ENCODE measurements around the gene KRTAP5-5.
"Not testable (repeated sequence)": the region's sequence is repeated elsewhere in the genome, so short reads cannot be mapped to it uniquely, and the experiment has no call there.

KRTAP5-5 gene

DNA sequence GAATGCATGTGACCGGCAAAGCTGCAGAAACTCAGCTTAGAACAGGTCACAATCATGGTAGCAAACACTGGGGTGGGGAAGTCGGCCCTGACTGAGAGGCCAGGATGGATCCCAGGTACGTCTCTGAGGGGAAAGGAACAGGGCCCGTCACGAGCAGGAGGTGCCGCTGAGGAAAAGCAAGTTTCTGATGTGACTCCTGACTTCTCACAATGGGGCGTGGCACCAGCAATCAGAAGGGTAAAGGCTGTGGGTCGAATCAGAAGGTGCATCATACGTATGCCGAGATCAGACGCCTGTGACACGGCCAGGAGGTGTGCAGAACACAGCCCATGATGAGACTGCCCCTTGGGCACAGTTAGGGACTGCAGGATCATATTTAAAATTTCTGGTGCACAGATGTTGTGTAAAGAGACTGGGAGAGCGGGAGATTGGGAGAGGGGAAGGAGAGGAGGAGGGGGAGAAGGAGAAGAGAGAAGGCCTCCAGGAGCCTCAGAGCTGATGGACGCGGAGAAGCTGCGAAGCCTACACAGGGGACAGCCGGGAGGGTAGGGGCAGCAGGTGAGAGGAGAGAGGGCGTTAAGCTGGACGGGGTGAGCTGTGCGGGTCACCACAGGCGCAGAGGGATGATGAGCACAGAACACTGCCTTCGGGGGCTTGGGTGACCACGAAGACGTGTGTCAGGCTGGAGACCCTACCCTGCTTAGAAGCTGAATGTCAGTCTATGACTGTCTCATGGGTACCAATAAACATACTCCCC, 30.7 kb downstream of the KRTAP5-5 start:
- Histone ChIP-seq H3K9me3 (ENCODE audit: control insufficient read depth in 2 of 2, low read length in 2 of 2) (no peaks in the 10 kb centered on the region), H3K27me3 (ENCODE audit: control insufficient read depth in 1 of 2, insufficient read depth in 2 of 2, low read length in 2 of 2) (peaks cover 9 to 14% of the 10 kb centered on the region in 2 donors), H3K4me3 (ENCODE audit: low read length in 2 of 2) (no peak overlapping the region), H3K9ac (ENCODE audit: low read length in 2 of 2) (no peak overlapping the region), H3K27ac (ENCODE audit: low read length) (no peak overlapping the region), H3K36me3 (ENCODE audit: control insufficient read depth in 2 of 2, insufficient read depth in 2 of 2, low read length in 2 of 2) (no peaks in the 10 kb centered on the region), H3K4me1 (ENCODE audit: control insufficient read depth, insufficient read depth, low read length) (no peaks in the 10 kb centered on the region)

GRCh38 chr11:1661454-1662269, 32.1 kb downstream of the KRTAP5-5 start:
- H3K4me3 ChIP-seq (ENCODE audit: low read length in 2 of 2); H3K27me3 ChIP-seq (ENCODE audit: control insufficient read depth in 1 of 2, insufficient read depth in 2 of 2, low read length in 2 of 2); H3K36me3 ChIP-seq (ENCODE audit: control insufficient read depth in 2 of 2, insufficient read depth in 2 of 2, low read length in 2 of 2); H3K27ac ChIP-seq (ENCODE audit: low read length); H3K4me1 ChIP-seq (ENCODE audit: control insufficient read depth, insufficient read depth, low read length); H3K9ac ChIP-seq (ENCODE audit: low read length in 2 of 2); H3K9me3 ChIP-seq (ENCODE audit: control insufficient read depth in 2 of 2, low read length in 2 of 2): not testable (repeated sequence)

GRCh38 chr11:1662699-1663283, 33.2 kb downstream of the KRTAP5-5 start:
- H3K36me3 ChIP-seq (ENCODE audit: control insufficient read depth in 2 of 2, insufficient read depth in 2 of 2, low read length in 2 of 2) = not testable (repeated sequence)

DNA sequence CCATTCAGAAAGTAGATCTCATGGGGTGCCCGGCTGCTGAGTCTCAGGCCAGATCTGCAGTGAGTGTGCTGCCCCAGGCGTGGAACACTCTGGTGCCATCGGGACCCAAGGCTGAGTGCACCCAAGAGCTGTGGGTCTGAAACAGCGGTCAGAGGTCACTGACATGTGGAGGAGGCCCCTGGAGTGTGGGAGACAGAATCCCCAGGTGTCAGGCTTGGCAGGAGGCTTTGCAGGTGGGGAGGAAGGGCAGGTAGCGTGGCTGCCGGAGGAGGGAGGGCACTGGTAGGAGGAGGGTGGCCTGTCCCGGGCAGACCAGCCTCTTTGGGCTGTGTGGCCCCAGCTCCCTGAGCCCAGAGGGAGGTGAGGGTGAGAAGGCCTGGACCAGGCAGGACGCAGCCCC, 35.7 kb downstream of the KRTAP5-5 start:
- Histone ChIP-seq H3K9me3 (ENCODE audit: control insufficient read depth in 2 of 2, low read length in 2 of 2) (no peaks in the 10 kb centered on the region), H3K9ac (ENCODE audit: low read length in 2 of 2) (no peak overlapping the region), H3K27ac (ENCODE audit: low read length) (no peak overlapping the region), H3K4me3 (ENCODE audit: low read length in 2 of 2) (no peak overlapping the region), H3K27me3 (ENCODE audit: control insufficient read depth in 1 of 2, insufficient read depth in 2 of 2, low read length in 2 of 2) (peaks cover 8 to 15% of the 10 kb centered on the region in 2 donors), H3K4me1 (ENCODE audit: control insufficient read depth, insufficient read depth, low read length) (no peaks in the 10 kb centered on the region), H3K36me3 (ENCODE audit: control insufficient read depth in 2 of 2, insufficient read depth in 2 of 2, low read length in 2 of 2) (no peaks in the 10 kb centered on the region)

More at GRCh38 chr11:1662699-1663283, 33.2 kb downstream of the KRTAP5-5 start:
- H3K9me3 ChIP-seq (ENCODE audit: control insufficient read depth in 2 of 2, low read length in 2 of 2); H3K4me1 ChIP-seq (ENCODE audit: control insufficient read depth, insufficient read depth, low read length); H3K4me3 ChIP-seq (ENCODE audit: low read length in 2 of 2); H3K27me3 ChIP-seq (ENCODE audit: control insufficient read depth in 1 of 2, insufficient read depth in 2 of 2, low read length in 2 of 2); H3K27ac ChIP-seq (ENCODE audit: low read length); H3K9ac ChIP-seq (ENCODE audit: low read length in 2 of 2): not testable (repeated sequence)

- Histone ChIP-seq H3K27ac (ENCODE audit: low read length) (no peak overlapping the region), H3K4me1 (ENCODE audit: control insufficient read depth, insufficient read depth, low read length) (no peaks in the 10 kb centered on the region), H3K27me3 (ENCODE audit: control insufficient read depth in 1 of 2, insufficient read depth in 2 of 2, low read length in 2 of 2) (peaks cover 10 to 15% of the 10 kb centered on the region in 2 donors), H3K9ac (ENCODE audit: low read length in 2 of 2) (no peak overlapping the region), H3K4me3 (ENCODE audit: low read length in 2 of 2) (no peak overlapping the region), H3K36me3 (ENCODE audit: control insufficient read depth in 2 of 2, insufficient read depth in 2 of 2, low read length in 2 of 2) (no peaks in the 10 kb centered on the region), H3K9me3 (ENCODE audit: control insufficient read depth in 2 of 2, low read length in 2 of 2) (no peaks in the 10 kb centered on the region)
These were observed 37.7 kb downstream of the KRTAP5-5 start for GRCh38 chr11:1667121-1667850.

DNA sequence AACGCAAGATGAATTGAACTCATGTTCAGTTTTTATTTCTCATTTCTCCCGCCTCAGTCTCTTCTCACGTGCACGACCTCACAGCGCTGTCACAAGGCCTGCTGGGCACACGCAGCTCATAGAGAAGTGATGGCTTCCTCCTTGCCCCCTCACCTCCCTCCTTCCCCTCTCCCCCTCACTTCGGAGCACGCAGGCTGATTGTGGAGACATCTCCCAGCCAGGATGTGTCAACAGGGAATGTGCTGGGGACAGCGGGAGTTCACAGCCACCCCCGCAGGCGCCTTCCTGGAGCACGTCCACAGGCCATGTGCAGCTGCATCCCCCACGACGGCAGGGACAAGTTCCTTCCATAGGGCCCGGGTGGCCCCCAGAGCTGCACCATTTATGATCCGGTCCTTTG, 38.3 kb downstream of the KRTAP5-5 start:
- H3K36me3 ChIP-seq (ENCODE audit: control insufficient read depth in 2 of 2, insufficient read depth in 2 of 2, low read length in 2 of 2) = no peaks in the 10 kb centered on the region
- peaks cover 10 to 15% of the 10 kb centered on the region in 2 donors for H3K27me3 ChIP-seq (ENCODE audit: control insufficient read depth in 1 of 2, insufficient read depth in 2 of 2, low read length in 2 of 2)
- H3K4me1 ChIP-seq (ENCODE audit: control insufficient read depth, insufficient read depth, low read length) = no peaks in the 10 kb centered on the region
- H3K9ac ChIP-seq (ENCODE audit: low read length in 2 of 2) = no peak overlapping the region
- H3K27ac ChIP-seq (ENCODE audit: low read length) = no peak overlapping the region
- no peaks in the 10 kb centered on the region for H3K9me3 ChIP-seq (ENCODE audit: control insufficient read depth in 2 of 2, low read length in 2 of 2)
- no peak overlapping the region for H3K4me3 ChIP-seq (ENCODE audit: low read length in 2 of 2)

GRCh38 chr11:1668911-1669473, 39.4 kb downstream of the KRTAP5-5 start:
- H3K9me3 ChIP-seq (ENCODE audit: control insufficient read depth in 2 of 2, low read length in 2 of 2) = no peaks in the 10 kb centered on the region
- no peak overlapping the region for H3K27ac ChIP-seq (ENCODE audit: low read length)
- H3K4me1 ChIP-seq (ENCODE audit: control insufficient read depth, insufficient read depth, low read length) = no peaks in the 10 kb centered on the region
- H3K4me3 ChIP-seq (ENCODE audit: low read length in 2 of 2) = no peak overlapping the region
- H3K27me3 ChIP-seq (ENCODE audit: control insufficient read depth in 1 of 2, insufficient read depth in 2 of 2, low read length in 2 of 2) = peaks cover 11 to 15% of the 10 kb centered on the region in 2 donors
- no peaks in the 10 kb centered on the region for H3K36me3 ChIP-seq (ENCODE audit: control insufficient read depth in 2 of 2, insufficient read depth in 2 of 2, low read length in 2 of 2)
- H3K9ac ChIP-seq (ENCODE audit: low read length in 2 of 2) = no peak overlapping the region

DNA sequence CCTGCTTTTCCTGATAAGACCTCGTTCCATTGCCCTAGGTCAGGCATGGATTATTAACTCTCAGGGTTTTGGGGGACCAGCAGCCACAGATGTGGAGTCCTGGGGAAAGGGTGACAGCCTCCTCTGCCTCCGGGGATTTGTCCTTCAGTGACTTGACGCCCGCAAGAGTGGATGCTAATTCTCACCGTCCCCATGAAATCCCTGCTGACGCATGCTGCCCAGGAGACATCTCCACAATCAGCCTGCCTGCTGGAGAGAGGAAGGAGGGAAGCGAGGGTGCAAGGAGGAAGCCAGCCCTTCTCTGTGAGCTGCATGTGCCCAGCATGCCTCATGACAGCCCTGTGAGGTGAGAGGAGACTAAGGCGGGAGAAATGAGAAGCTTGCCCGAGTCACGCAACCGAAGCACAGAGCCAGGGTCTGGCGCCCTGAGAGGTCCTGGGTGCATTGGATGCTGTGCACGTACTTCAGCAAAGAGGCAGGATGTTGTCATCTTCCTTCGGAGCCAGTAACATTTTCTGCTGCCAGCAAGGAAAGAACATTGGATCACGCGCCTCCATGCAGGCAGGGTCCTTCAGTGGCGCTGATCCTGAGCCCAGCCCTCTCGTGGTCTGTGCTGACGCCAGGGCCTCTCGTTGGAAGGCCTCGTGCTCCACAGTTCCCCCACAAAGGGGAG, 40.1 kb downstream of the KRTAP5-5 start:
- Histone ChIP-seq H3K9me3 (ENCODE audit: control insufficient read depth in 2 of 2, low read length in 2 of 2) (no peaks in the 10 kb centered on the region), H3K27me3 (ENCODE audit: control insufficient read depth in 1 of 2, insufficient read depth in 2 of 2, low read length in 2 of 2) (peaks cover 12 to 22% of the 10 kb centered on the region in 2 donors), H3K4me1 (ENCODE audit: control insufficient read depth, insufficient read depth, low read length) (no peaks in the 10 kb centered on the region), H3K9ac (ENCODE audit: low read length in 2 of 2) (no peak overlapping the region), H3K4me3 (ENCODE audit: low read length in 2 of 2) (no peak overlapping the region), H3K27ac (ENCODE audit: low read length) (no peak overlapping the region), H3K36me3 (ENCODE audit: control insufficient read depth in 2 of 2, insufficient read depth in 2 of 2, low read length in 2 of 2) (no peaks in the 10 kb centered on the region)

- H3K27me3 ChIP-seq (ENCODE audit: control insufficient read depth in 1 of 2, insufficient read depth in 2 of 2, low read length in 2 of 2) = peaks cover 13 to 24% of the 10 kb centered on the region in 2 donors
- not testable (repeated sequence) for H3K27ac ChIP-seq (ENCODE audit: low read length); H3K9me3 ChIP-seq (ENCODE audit: control insufficient read depth in 2 of 2, low read length in 2 of 2); H3K9ac ChIP-seq (ENCODE audit: low read length in 2 of 2); H3K36me3 ChIP-seq (ENCODE audit: control insufficient read depth in 2 of 2, insufficient read depth in 2 of 2, low read length in 2 of 2); H3K4me3 ChIP-seq (ENCODE audit: low read length in 2 of 2); H3K4me1 ChIP-seq (ENCODE audit: control insufficient read depth, insufficient read depth, low read length)
These were observed 40.9 kb downstream of the KRTAP5-5 start for GRCh38 chr11:1670457-1670856.

DNA sequence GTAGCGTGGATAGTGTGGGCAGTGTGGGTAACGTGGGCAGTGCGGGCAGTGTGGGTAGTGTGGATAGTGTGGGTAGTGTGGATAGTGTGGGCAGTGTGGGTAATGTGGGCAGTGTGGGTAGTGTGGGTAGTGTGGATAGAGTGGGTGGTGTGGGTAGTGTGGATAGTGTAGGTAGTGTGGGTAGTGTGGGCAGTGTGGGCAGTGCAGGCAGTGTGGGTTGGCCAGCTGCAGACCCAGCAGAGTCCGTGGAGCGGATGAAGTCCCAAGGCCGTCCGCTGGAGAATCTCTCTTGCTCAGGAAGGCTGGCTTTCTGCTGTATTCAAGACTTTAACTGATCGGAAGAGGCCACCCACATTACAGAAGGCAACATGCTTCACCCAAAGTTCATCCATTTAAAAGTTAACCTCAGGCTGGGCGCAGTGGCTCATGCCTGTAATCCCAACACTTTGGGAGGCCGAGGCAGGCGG, 41.4 kb downstream of the KRTAP5-5 start:
- H3K27me3 ChIP-seq (ENCODE audit: control insufficient read depth in 1 of 2, insufficient read depth in 2 of 2, low read length in 2 of 2) = peaks cover 13 to 24% of the 10 kb centered on the region in 2 donors
- no peak overlapping the region for H3K9ac ChIP-seq (ENCODE audit: low read length in 2 of 2)
- no peaks in the 10 kb centered on the region for H3K4me1 ChIP-seq (ENCODE audit: control insufficient read depth, insufficient read depth, low read length)
- no peak overlapping the region for H3K27ac ChIP-seq (ENCODE audit: low read length)
- no peak overlapping the region for H3K4me3 ChIP-seq (ENCODE audit: low read length in 2 of 2)
- H3K9me3 ChIP-seq (ENCODE audit: control insufficient read depth in 2 of 2, low read length in 2 of 2) = no peaks in the 10 kb centered on the region
- no peaks in the 10 kb centered on the region for H3K36me3 ChIP-seq (ENCODE audit: control insufficient read depth in 2 of 2, insufficient read depth in 2 of 2, low read length in 2 of 2)

Data from stomach smooth muscle (tissue), 2 donors.